Ascending aorta (tissue), 2 donors: ENCODE data around the gene TUBG2. TPM values are rescaled to one million over a fixed set of nuclear protein-coding genes. Genes with fewer than 3 reads are reported as not detected.
"Not testable (repeated sequence)": the region's sequence is repeated elsewhere in the genome, so short reads cannot be mapped to it uniquely, and the experiment has no call there.

ENCODE experiments used
- DNase-seq, 2 donors: peaks; one replicate each; pipeline ENCODE4 v3.0.0-alpha.2; 2019; ENCODE audit warnings: low spot score in 2 of 2
- H3K27ac ChIP-seq, 2 donors: fragments of 200-600 bp; sonication (generic); one replicate each; pipeline ENCODE4 v1.5.1; 2016 to 2017; ENCODE audit warnings: mild to moderate bottlenecking in 1 of 2
- H3K27me3 ChIP-seq: fragments of 200-600 bp; sonication (generic); one replicate; pipeline ENCODE4 v1.5.1; 2017
- H3K36me3 ChIP-seq, 2 donors: fragments of 200-600 bp; sonication (generic); one replicate each; pipeline ENCODE4 v1.5.1; 2016
- H3K4me1 ChIP-seq, 2 donors: fragments of 200-600 bp; sonication (generic); one replicate each; pipeline ENCODE4 v1.5.1; 2016 to 2017; ENCODE audit warnings: mild to moderate bottlenecking in 1 of 2
- H3K4me3 ChIP-seq, 2 donors: fragments of 200-600 bp; sonication (generic); one replicate each; pipeline ENCODE4 v1.5.1; 2016 to 2017; ENCODE audit warnings: mild to moderate bottlenecking in 1 of 2
- H3K9me3 ChIP-seq, 2 donors: fragments of 200-600 bp; sonication (generic); one replicate each; pipeline ENCODE4 v1.5.1; 2016
- intact Hi-C: fragments of 100-400 bp; cut with DNase I; formaldehyde crosslinking; loops from one replicate; pipeline ENCODE4 v1.15.1; 2023
- total RNA-seq: library from RNA; depleted of rRNA; stranded (reverse); fragments of >200 nt; gene quantifications from one replicate; pipeline ENCODE4 v1.1.0, GENCODE V29; 2016
- TF ChIP-seq, protein P1 (sequence below), 3 experiments: fragments of 200-600 bp in 2 of 3; fragments of 450-650 bp in 1 of 3; sonication (generic) in 2 of 3; IDR thresholded peaks; one replicate each; pipeline ENCODE4 v1.5.1; 2016 to 2019; ENCODE audit warnings: antibody characterized with exemption in 3 of 3, mild to moderate bottlenecking in 1 of 3, moderate library complexity in 1 of 3

TUBG2 gene
- total RNA-seq, 1 donor from 2014 or later = 73.1 TPM

DNA sequence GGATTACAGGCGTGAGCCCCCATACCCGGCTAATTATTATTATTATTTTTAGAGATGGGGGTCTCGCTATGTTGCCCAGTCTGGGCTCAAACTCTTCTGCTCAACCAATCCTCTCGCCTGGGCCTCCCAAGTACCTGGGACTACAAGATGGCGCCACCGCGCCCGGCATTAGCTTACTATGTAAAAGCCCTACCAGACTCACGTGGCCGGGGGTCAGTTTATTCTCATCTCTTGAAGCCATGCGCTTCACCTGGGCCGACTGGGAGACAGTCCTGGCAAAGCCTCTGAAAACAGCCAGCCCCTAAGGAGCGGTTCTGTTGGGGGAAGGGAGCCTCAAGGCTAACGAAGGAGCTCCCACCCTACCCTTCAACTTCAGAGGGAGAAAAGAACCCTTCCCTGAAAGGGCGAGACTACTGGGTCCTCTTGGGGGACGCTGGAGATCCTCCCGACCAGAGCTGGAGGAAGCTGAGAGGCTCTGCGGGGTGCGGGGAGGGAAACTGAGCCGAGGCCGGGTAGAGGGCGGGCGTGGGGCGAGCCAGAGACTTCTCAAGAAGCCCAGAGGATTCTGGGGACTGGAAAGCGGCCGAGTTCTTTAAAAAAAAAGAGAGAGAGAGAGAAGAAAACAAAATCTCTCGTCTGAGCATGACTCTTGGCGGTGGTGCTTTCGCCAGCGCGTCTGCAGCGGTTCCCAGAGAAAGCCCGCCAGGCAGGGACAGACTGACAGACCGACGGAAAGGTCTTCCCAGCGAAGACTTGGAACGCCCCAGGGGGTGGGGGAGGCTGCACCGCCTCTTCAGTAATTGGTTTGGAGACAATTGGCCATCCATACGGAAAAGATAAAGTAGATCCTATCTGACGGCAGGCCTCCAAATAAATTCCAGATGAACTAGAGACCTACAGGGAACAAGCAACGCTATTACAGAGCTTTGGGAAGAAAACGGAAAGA lies 5.6 kb upstream of the TUBG2 start:
- DNase-seq = peak in 1 of 2 donors; percentile 78

DNA sequence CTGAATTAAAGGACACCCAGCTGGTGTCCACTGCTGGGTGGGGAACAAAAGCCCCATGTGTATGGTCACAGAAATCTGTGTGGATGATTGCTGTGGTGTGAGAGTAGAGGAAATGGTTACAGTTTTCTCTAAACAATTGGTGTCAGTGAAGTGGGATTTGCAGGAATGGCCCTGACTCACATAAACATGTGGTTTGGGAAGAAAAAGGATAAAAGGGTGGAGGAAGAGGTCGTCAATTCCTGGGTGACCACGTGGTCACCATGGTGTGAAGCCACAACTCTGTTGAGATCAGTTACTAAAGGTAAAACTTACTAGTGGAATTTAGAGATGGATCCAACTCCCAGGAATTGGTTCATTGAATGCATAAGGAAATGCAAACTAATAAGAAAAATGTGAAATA lies 3.6 kb upstream of the TUBG2 start:
- TF ChIP-seq, protein P1, sequence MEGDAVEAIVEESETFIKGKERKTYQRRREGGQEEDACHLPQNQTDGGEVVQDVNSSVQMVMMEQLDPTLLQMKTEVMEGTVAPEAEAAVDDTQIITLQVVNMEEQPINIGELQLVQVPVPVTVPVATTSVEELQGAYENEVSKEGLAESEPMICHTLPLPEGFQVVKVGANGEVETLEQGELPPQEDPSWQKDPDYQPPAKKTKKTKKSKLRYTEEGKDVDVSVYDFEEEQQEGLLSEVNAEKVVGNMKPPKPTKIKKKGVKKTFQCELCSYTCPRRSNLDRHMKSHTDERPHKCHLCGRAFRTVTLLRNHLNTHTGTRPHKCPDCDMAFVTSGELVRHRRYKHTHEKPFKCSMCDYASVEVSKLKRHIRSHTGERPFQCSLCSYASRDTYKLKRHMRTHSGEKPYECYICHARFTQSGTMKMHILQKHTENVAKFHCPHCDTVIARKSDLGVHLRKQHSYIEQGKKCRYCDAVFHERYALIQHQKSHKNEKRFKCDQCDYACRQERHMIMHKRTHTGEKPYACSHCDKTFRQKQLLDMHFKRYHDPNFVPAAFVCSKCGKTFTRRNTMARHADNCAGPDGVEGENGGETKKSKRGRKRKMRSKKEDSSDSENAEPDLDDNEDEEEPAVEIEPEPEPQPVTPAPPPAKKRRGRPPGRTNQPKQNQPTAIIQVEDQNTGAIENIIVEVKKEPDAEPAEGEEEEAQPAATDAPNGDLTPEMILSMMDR (IDR thresholded peaks at IDR 0.05) = no peak
- Histone ChIP-seq H3K4me1 (peaks cover 11 to 12% of the 10 kb centered on the region in 2 donors), H3K36me3 (no peaks in the 10 kb centered on the region), H3K4me3 (no peak overlapping the region), H3K27ac (no peak overlapping the region), H3K27me3 (no peaks in the 10 kb centered on the region), H3K9me3 (no peaks in the 10 kb centered on the region)
- intact Hi-C loops = no loop called here
- no peak for DNase-seq

More for the DNA sequence above, 5.6 kb upstream of the TUBG2 start:
- Histone ChIP-seq H3K27me3 (no peaks in the 10 kb centered on the region), H3K9me3 (no peaks in the 10 kb centered on the region), H3K27ac (peak overlapping the region; percentile 69 to 78), H3K36me3 (no peaks in the 10 kb centered on the region), H3K4me1 (peaks cover 4 to 7% of the 10 kb centered on the region in 2 donors), H3K4me3 (peak overlapping the region; percentile 40 to 67)
- intact Hi-C loops = no loop called here
- TF ChIP-seq, protein P1 (IDR thresholded peaks at IDR 0.05) = no peak

DNA sequence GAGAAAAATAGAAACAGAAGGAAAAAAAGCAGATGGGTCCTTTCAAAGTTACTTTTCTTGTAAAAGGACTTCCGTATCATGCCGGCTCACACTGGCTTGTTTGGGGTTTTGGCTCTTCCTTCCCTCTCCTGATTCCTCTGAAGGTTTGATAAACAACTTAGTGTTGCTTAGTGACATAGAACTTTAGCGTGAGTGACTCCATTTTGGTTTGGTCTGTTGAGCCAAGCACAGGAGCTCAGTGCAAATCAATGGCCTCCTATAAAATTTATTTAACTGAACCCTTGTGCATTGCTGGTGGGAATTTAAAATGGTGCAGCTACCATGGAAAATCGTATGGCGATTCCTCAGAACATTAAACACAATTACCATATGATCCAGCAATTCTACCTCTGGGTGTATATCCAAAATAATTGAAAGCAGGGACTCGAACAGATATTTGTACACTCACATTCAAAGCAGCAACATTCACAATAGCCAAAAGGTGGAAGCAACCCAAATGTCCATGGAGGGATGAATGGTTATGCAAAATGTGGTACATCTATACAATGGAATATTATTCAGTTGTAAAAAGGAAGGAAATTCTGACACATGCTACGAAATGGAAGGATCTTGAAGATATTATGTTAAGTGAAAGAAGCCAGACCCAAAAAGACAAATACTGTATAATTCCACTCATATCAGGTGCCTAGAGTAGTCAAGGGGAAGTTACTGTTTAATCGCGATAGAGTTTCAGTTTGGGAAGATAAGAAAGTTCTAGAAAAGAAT lies 1.1 kb upstream of the TUBG2 start:
- Histone ChIP-seq H3K9me3 (no peaks in the 10 kb centered on the region), H3K4me3 (no peak overlapping the region), H3K36me3 (peaks cover 9 to 11% of the 10 kb centered on the region in 2 donors), H3K27ac (no peak overlapping the region), H3K4me1 (peaks cover 13 to 19% of the 10 kb centered on the region in 2 donors), H3K27me3 (no peaks in the 10 kb centered on the region)
- TF ChIP-seq, protein P1 (IDR thresholded peaks at IDR 0.05) = no peak
- intact Hi-C loops = no loop called here
- DNase-seq = no peak

DNA sequence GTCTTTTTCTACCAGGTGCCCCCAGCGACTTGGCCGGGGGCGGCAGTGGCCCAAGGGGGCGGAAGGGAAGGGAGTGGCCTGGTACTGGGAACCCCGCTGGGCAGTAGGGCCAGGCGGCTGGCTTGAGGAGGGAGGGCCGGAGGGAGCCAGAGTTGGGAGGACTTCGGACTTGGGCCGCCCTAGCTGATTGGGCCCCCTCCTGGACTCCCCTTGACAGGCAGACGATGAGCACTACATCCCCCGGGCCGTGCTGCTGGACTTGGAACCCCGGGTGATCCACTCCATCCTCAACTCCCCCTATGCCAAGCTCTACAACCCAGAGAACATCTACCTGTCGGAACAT lies 819 bp downstream of the TUBG2 start:
- peak overlapping the region; percentile 71 to 91 for H3K27ac ChIP-seq
- intact Hi-C loops = loop anchor here (1.0 kb wide), 2 partner anchors 17 to 51 kb away; partner anchors contain the start of genes RETREG3 and TUBG1
- H3K9me3 ChIP-seq, H3K27me3 ChIP-seq, DNase-seq: not testable (repeated sequence)
- peaks cover 20 to 26% of the 10 kb centered on the region in 2 donors for H3K36me3 ChIP-seq
- peaks cover 9 to 15% of the 10 kb centered on the region in 2 donors for H3K4me1 ChIP-seq
- H3K4me3 ChIP-seq = peak overlapping the region; percentile 49 to 85

DNA sequence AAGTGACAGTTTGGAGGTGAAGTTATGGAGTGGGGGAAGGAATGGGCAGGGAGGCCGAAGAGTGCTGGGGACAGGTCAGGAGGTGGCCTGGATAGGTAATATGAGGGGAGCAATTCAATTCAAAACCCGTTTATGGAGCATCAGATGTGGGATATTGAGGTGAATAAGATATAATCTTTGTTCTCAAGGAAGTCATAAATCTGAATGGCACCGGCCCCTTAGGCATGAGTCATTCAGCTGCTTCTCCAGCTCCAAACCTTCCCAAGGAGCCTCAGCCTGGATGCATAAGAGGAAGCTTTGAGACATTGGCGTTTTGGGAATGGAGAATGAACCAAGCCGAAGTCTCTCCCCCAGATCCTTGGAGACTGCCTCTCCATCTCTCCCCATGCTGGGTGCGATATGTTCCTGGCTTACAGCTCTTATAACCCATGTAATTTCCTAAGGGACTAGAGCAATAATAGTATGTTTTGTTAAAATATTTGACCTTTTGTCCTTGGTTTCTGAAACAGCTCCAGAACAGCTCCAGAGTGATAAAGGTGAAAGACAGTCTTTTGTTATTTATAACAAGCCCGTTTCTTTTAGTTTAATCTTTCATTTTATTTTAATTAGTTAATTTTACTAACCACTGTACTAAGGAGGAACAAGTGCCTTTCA lies 1.7 kb downstream of the TUBG2 start:
- TF ChIP-seq, protein P1 (IDR thresholded peaks at IDR 0.05) = no peak
- DNase-seq = peak in 1 of 2 donors; percentile 65
- Histone ChIP-seq H3K4me3 (peak overlapping the region in 1 of 2 donors; percentile 44), H3K27me3 (no peaks in the 10 kb centered on the region), H3K27ac (peak overlapping the region; percentile 24 to 59), H3K9me3 (no peaks in the 10 kb centered on the region), H3K36me3 (peaks cover 24 to 32% of the 10 kb centered on the region in 2 donors), H3K4me1 (peaks cover 9 to 15% of the 10 kb centered on the region in 2 donors)
- intact Hi-C loops = no loop called here
